ENCODE data around the gene SPNS2.

GRCh38 chr17:4504188-4504587 lies 5.5 kb downstream of the SPNS2 start:
- TF ChIP-seq CTCF (IDR thresholded peaks at IDR 0.05) (no peak), MEF2A (IDR thresholded peaks at IDR 0.05; ENCODE audit: borderline replicate concordance, low read depth) (no peak), RAD21 (IDR thresholded peaks at IDR 0.05; ENCODE audit: low read length) (no peak), TCF12 (IDR thresholded peaks at IDR 0.05) (no peak), YY1 (IDR thresholded peaks at IDR 0.05; ENCODE audit: low read depth) (no peak), FOXM1 (IDR thresholded peaks at IDR 0.05; ENCODE audit: low read depth) (no peak), EP300 (IDR thresholded peaks at IDR 0.05; ENCODE audit: borderline replicate concordance in 1 of 2, low read depth in 1 of 2, low read length in 1 of 2) (no peak), USF1 (IDR thresholded peaks at IDR 0.05; ENCODE audit: borderline replicate concordance, low read depth) (no peak), SIN3A (IDR thresholded peaks at IDR 0.05; ENCODE audit: borderline replicate concordance, low read depth, low read length) (no peak), MAX (IDR thresholded peaks at IDR 0.05; ENCODE audit: low read depth) (no peak), TAF1 (IDR thresholded peaks at IDR 0.05; ENCODE audit: borderline replicate concordance, low read depth, low read length) (no peak)

All from SK-N-SH (cell line).